ENCODE data around the gene KLHDC8A. TPM values are rescaled to one million over a fixed set of nuclear protein-coding genes. Genes with fewer than 3 reads are reported as not detected.
A peak's percentile ranks its signal among the peaks of the same experiment; 100 is the strongest.

The KLHDC8A gene
- total and polyA plus RNA-seq, 7 experiments from 2014 or later, result not detected

DNA sequence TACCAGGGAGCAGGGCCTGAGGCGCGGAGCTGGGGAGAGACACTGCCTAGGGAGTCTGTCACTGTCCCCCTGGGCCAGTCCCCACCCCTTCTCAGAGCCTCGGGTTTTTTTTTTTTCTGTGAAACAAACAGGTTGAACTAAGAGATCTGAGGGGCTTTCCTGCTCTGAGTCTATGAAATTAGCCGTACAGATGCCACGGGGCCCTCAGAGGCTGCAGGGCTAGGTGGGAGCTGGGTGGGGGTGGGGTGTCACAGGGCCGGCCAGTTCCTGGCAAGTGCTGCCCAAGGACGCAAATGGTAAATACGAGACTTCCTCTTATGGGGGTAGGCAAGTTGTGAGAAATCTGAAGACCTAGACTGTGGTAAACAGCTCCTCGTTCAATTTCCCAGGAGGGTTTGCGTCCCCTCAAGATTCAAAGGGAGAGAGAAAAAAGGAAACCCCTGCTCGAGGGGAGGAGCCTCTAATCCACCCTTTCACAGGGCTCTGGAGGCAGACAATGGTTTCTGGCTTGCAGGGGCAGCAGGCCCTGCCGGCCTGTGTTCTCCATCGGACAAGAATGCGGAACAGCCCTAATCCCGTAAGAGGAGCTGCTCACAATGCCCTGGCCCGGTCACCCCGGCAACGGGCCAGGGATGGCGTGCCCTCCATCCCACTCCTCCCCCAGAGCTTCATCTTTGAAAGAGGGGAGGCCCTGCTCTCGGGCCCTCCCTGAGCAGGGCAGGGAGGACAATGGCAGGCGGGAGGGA lies 43.0 kb downstream of the KLHDC8A start:
- H3K27ac ChIP-seq (ENCODE audit: low read depth, low read length), result peak overlapping the region; percentile 89
- DNase-seq (peak in 8 of 9 donors; percentile 39 to 67 (median 53)), ATAC-seq (peak; percentile 83)
- H3K36me3 Mint-ChIP-seq, result peaks cover 12 to 41% (median 24%) of the 10 kb centered on the region in 5 donors
- H3K36me3 ChIP-seq (ENCODE audit: control insufficient read depth in 2 of 3, insufficient read depth in 3 of 3, low read length in 3 of 3), result peaks cover 19 to 43% (median 21%) of the 10 kb centered on the region in 3 experiments
- peak overlapping the region; percentile 61 for H3K4me3 ChIP-seq (ENCODE audit: low read length)
- H3K9me3 ChIP-seq (ENCODE audit: control insufficient read depth in 2 of 3, low read length in 3 of 3), result no peaks in the 10 kb centered on the region
- CTCF ChIA-PET, result interaction anchor here (0.5 to 21.8 kb wide), 8 partner anchors 10 to 40 kb away, joined by 3 to 955 read pairs (median 4); no protein-coding TSS in a partner anchor
- peaks cover 0 to 2% (median 0%) of the 10 kb centered on the region in 5 donors for H3K27me3 Mint-ChIP-seq
- H3K4me1 Mint-ChIP-seq, result peaks cover 69 to 99% (median 96%) of the 10 kb centered on the region in 7 donors
- intact Hi-C loops (cut with micrococcal nuclease), result loop anchor here (1.0 kb wide), 4 partner anchors 8 to 28 kb away; partner anchors contain the start of gene NUAK2 (in 2 of the 2)
- H3K4me1 ChIP-seq (ENCODE audit: control insufficient read depth in 2 of 2, insufficient read depth in 2 of 2, low read length in 2 of 2), result peaks cover 52 to 85% of the 10 kb centered on the region in 2 donors
- H3K27me3 ChIP-seq (ENCODE audit: control insufficient read depth in 2 of 2, insufficient read depth in 2 of 2, low read length in 2 of 2), result no peaks in the 10 kb centered on the region
- peak overlapping the region; percentile 89 to 99 (median 96) for H3K27ac Mint-ChIP-seq
- POLR2A ChIA-PET, result interaction anchor here (0.7 to 28.6 kb wide), 10 partner anchors 9 to 318 kb away, joined by 3 to 1119 read pairs (median 5); partner anchors contain the start of gene ELK4
- no peaks in the 10 kb centered on the region for H3K9me3 Mint-ChIP-seq
- peak overlapping the region; percentile 86 to 100 (median 92) for H3K4me3 Mint-ChIP-seq

GRCh38 chr1:205312866-205313562 lies 43.7 kb downstream of the KLHDC8A start:
- H3K27ac ChIP-seq (ENCODE audit: low read depth, low read length), result peak overlapping the region; percentile 89
- H3K27ac Mint-ChIP-seq, result peak overlapping the region; percentile 89 to 99 (median 96)
- intact Hi-C loops (cut with micrococcal nuclease), result loop anchor here (1.0 kb wide), 4 partner anchors 8 to 28 kb away; partner anchors contain the start of gene NUAK2 (in 2 of the 2)

DNA sequence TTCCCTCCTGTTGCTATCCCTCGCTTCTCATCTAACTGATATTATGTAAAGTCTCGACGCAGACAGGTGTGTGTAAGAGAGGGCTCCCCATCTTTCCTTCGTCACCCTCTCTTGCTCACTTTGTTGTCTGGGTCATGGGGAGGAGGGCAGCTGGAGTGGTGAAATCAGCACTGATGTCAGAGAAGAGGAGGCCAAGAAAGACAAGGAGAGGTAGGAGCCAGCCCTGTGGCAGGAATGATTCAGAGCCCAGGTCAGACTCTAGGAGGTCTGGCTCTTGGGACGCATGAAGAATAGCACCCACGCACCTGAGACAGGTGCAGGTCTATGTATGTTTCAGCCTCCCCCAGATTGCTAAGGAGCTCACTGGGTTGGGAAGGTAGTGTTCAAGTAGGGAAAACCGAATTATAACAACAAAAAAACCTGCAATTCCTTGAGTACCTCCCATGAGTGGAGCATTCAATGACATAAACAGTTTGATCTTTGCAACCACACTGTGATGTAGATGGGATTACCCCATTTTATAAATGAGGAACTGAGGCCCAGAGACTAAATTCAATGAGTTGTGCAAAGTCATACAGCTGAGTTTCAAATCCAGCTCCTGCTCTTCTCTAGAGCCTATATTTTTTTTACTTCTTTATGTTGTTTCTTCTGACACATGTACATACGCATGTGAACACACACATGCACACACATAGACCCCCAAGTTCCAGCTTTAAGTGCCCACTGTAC lies 45.6 kb downstream of the KLHDC8A start:
- peak overlapping the region in 8 of 10 donors; percentile 4 to 97 (median 36) for H3K4me3 Mint-ChIP-seq
- DNase-seq (no peak), ATAC-seq (peak; percentile 47)
- peaks cover 31 to 73% of the 10 kb centered on the region in 2 donors for H3K4me1 ChIP-seq (ENCODE audit: control insufficient read depth in 2 of 2, insufficient read depth in 2 of 2, low read length in 2 of 2)
- peak overlapping the region in 8 of 9 donors; percentile 36 to 99 (median 94) for H3K27ac Mint-ChIP-seq
- CTCF ChIA-PET, result interaction anchor here (1.5 to 21.8 kb wide), 2 partner anchors 32 to 54 kb away, joined by 4 to 955 read pairs; no protein-coding TSS in a partner anchor
- no peaks in the 10 kb centered on the region for H3K9me3 Mint-ChIP-seq
- H3K36me3 Mint-ChIP-seq, result peaks cover 12 to 55% (median 28%) of the 10 kb centered on the region in 5 donors
- intact Hi-C loops (cut with micrococcal nuclease), result no loop called here
- no peak overlapping the region for H3K4me3 ChIP-seq (ENCODE audit: low read length)
- H3K36me3 ChIP-seq (ENCODE audit: control insufficient read depth in 2 of 3, insufficient read depth in 3 of 3, low read length in 3 of 3), result peaks cover 44 to 62% (median 45%) of the 10 kb centered on the region in 3 experiments
- POLR2A ChIA-PET, result interaction anchor here (0.6 to 28.6 kb wide), 7 partner anchors 11 to 130 kb away, joined by 3 to 1119 read pairs (median 5); partner anchors contain the start of gene NUAK2
- peak overlapping the region; percentile 89 for H3K27ac ChIP-seq (ENCODE audit: low read depth, low read length)
- no peaks in the 10 kb centered on the region for H3K27me3 ChIP-seq (ENCODE audit: control insufficient read depth in 2 of 2, insufficient read depth in 2 of 2, low read length in 2 of 2)
- peaks cover 63 to 98% (median 94%) of the 10 kb centered on the region in 7 donors for H3K4me1 Mint-ChIP-seq
- H3K9me3 ChIP-seq (ENCODE audit: control insufficient read depth in 2 of 3, low read length in 3 of 3), result no peaks in the 10 kb centered on the region
- no peaks in the 10 kb centered on the region for H3K27me3 Mint-ChIP-seq

More at GRCh38 chr1:205312866-205313562, 43.7 kb downstream of the KLHDC8A start:
- Histone ChIP-seq H3K4me3 (ENCODE audit: low read length) (peak overlapping the region; percentile 61), H3K36me3 (ENCODE audit: control insufficient read depth in 2 of 3, insufficient read depth in 3 of 3, low read length in 3 of 3) (peaks cover 26 to 46% (median 27%) of the 10 kb centered on the region in 3 experiments), H3K4me1 (ENCODE audit: control insufficient read depth in 2 of 2, insufficient read depth in 2 of 2, low read length in 2 of 2) (peaks cover 47 to 78% of the 10 kb centered on the region in 2 donors), H3K27me3 (ENCODE audit: control insufficient read depth in 2 of 2, insufficient read depth in 2 of 2, low read length in 2 of 2) (no peaks in the 10 kb centered on the region), H3K9me3 (ENCODE audit: control insufficient read depth in 2 of 3, low read length in 3 of 3) (no peaks in the 10 kb centered on the region)
- ATAC-seq (no peak), DNase-seq (peak in 5 of 9 donors; percentile 30 to 41 (median 33))
- CTCF ChIA-PET, result interaction anchor here (0.7 to 21.8 kb wide), 6 partner anchors 9 to 34 kb away, joined by 3 to 955 read pairs (median 5); no protein-coding TSS in a partner anchor
- POLR2A ChIA-PET, result interaction anchor here (1.4 to 28.6 kb wide), 7 partner anchors 10 to 33 kb away, joined by 3 to 1119 read pairs (median 6); no protein-coding TSS in a partner anchor
- H3K27me3 Mint-ChIP-seq, result no peaks in the 10 kb centered on the region
- peaks cover 12 to 44% (median 24%) of the 10 kb centered on the region in 5 donors for H3K36me3 Mint-ChIP-seq
- H3K9me3 Mint-ChIP-seq, result no peaks in the 10 kb centered on the region
- peaks cover 69 to 99% (median 96%) of the 10 kb centered on the region in 7 donors for H3K4me1 Mint-ChIP-seq
- peak overlapping the region; percentile 86 to 100 (median 92) for H3K4me3 Mint-ChIP-seq

DNA sequence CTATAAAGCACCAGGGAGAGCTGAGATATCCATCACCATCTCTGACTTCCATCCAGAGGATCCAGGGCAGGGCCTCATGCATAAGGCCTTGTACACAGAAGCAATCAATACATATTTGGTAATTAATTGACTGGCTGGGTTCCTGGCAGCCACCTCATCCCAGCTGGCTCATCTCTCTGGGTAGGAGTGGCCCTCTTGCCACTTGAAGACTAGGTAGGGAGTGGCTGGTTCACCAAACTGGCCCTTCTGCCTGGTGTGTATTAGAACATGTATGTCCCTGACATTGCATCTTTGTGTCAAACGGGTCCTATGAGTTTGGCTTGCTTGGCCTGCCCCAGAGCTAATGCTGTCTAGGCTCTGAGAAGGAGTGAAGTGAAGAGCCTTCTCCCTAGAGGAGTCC lies 47.0 kb downstream of the KLHDC8A start:
- Histone ChIP-seq H3K36me3 (ENCODE audit: control insufficient read depth in 2 of 3, insufficient read depth in 3 of 3, low read length in 3 of 3) (peaks cover 47 to 74% (median 51%) of the 10 kb centered on the region in 3 experiments), H3K4me3 (ENCODE audit: low read length) (no peak overlapping the region), H3K4me1 (ENCODE audit: control insufficient read depth in 2 of 2, insufficient read depth in 2 of 2, low read length in 2 of 2) (peaks cover 31 to 66% of the 10 kb centered on the region in 2 donors), H3K9me3 (ENCODE audit: control insufficient read depth in 2 of 3, low read length in 3 of 3) (no peaks in the 10 kb centered on the region), H3K27ac (ENCODE audit: low read depth, low read length) (peak overlapping the region; percentile 34), H3K27me3 (ENCODE audit: control insufficient read depth in 2 of 2, insufficient read depth in 2 of 2, low read length in 2 of 2) (no peaks in the 10 kb centered on the region)
- peaks cover 57 to 96% (median 91%) of the 10 kb centered on the region in 7 donors for H3K4me1 Mint-ChIP-seq
- peak overlapping the region in 8 of 9 donors; percentile 51 to 99 (median 82) for H3K27ac Mint-ChIP-seq
- peaks cover 12 to 63% (median 39%) of the 10 kb centered on the region in 5 donors for H3K36me3 Mint-ChIP-seq
- H3K9me3 Mint-ChIP-seq, result no peaks in the 10 kb centered on the region
- no peak overlapping the region for H3K4me3 Mint-ChIP-seq
- no peaks in the 10 kb centered on the region for H3K27me3 Mint-ChIP-seq
- CTCF ChIA-PET, result interaction anchor here (1.2 to 21.8 kb wide), 2 partner anchors 15 to 30 kb away, joined by 3 to 955 read pairs; no protein-coding TSS in a partner anchor
- intact Hi-C loops (cut with micrococcal nuclease), result no loop called here
- POLR2A ChIA-PET, result interaction anchor here (0.6 to 28.6 kb wide), 4 partner anchors 8 to 273 kb away, joined by 3 to 1119 read pairs (median 9); partner anchors contain the start of gene NUAK2
- DNase-seq, result no peak
- ATAC-seq, result no peak

GRCh38 chr1:205306929-205307566 lies 49.7 kb downstream of the KLHDC8A start:
- Mint-ChIP-seq H3K4me3 (no peak overlapping the region), H3K36me3 (peaks cover 12 to 78% (median 45%) of the 10 kb centered on the region in 5 donors), H3K4me1 (peaks cover 39 to 78% (median 72%) of the 10 kb centered on the region in 7 donors), H3K27me3 (no peaks in the 10 kb centered on the region), H3K27ac (peak overlapping the region in 8 of 9 donors; percentile 65 to 87 (median 78)), H3K9me3 (no peaks in the 10 kb centered on the region)
- no peaks in the 10 kb centered on the region for H3K9me3 ChIP-seq (ENCODE audit: control insufficient read depth in 2 of 3, low read length in 3 of 3)
- ATAC-seq (no peak), DNase-seq (no peak)
- no peaks in the 10 kb centered on the region for H3K27me3 ChIP-seq (ENCODE audit: control insufficient read depth in 2 of 2, insufficient read depth in 2 of 2, low read length in 2 of 2)
- ChIA-PET POLR2A (interaction anchor here (1.0 to 3.1 kb wide), 8 partner anchors 9 to 21 kb away, joined by 4 to 15 read pairs (median 5); partner anchors contain the start of gene NUAK2), CTCF (interaction anchor here (1.3 kb wide), 1 partner anchor 12 kb away, joined by 3 read pairs; no protein-coding TSS in a partner anchor)
- H3K4me3 ChIP-seq (ENCODE audit: low read length), result no peak overlapping the region
- intact Hi-C loops (cut with micrococcal nuclease), result no loop called here
- peaks cover 9 to 40% of the 10 kb centered on the region in 2 donors for H3K4me1 ChIP-seq (ENCODE audit: control insufficient read depth in 2 of 2, insufficient read depth in 2 of 2, low read length in 2 of 2)
- H3K36me3 ChIP-seq (ENCODE audit: control insufficient read depth in 2 of 3, insufficient read depth in 3 of 3, low read length in 3 of 3), result peaks cover 47 to 97% (median 55%) of the 10 kb centered on the region in 3 experiments
- H3K27ac ChIP-seq (ENCODE audit: low read depth, low read length), result peak overlapping the region; percentile 34
